GM18907 (cell line): Measurements from ENCODE around the gene ABRACL.
"Not testable (repeated sequence)": the region's sequence is repeated elsewhere in the genome, so short reads cannot be mapped to it uniquely, and the experiment has no call there.

Experiments
- ATAC-seq: cut with Tn5 transposase; IDR thresholded peaks from one replicate; pipeline ENCODE4 v1.9.1; 2021; ENCODE audit warnings: mild to moderate bottlenecking, moderate library complexity; ENCODE audit not compliant: unreplicated experiment

Gene ABRACL, protein sequence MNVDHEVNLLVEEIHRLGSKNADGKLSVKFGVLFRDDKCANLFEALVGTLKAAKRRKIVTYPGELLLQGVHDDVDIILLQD

DNA sequence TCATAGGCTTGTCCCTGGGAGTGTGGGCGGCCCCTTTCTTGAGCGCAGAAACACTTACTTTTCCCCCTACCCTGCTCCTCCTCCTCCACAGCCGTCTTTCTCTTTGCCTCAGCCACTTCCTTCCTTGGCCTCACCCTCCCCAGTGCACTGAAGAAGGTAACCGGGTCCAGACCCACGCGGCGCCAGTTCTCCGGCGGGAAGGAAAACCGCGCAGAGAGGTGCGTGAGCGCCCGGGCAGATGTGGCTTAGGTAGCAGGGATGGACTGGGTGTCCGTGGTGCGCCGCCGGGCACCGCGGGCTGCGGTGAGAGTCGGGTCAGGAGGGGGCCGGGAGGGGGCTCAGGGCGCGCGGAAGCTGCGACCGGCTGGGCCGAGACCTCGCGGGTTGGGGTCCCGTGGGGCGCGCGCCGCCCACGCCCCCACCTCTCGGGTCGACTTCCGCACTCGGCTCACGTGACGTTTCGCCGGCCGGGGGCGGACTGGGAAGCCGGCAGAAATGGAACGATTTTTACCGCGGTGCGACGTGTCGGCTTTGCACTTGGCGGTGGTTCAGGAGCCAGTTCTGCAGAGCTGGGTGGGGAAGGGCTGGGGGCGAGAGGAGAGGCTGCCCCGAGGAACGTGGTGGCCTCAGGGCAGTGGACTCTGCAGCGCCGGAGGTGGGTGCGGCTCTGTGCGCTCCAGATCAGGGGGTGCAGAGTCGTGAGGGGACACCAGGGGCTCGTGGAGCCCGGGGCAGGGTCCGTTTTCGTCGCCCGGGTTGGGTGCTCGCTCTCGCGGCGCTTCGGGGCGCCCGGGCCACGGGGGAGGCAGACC, at the start of gene ABRACL:
TSS of gene ABRACL (plus strand) at position 88 of the 812 bp plus-strand sequence. CDS start 5,416 bp downstream, outside the sequence.
- peak; percentile 69 for ATAC-seq

DNA sequence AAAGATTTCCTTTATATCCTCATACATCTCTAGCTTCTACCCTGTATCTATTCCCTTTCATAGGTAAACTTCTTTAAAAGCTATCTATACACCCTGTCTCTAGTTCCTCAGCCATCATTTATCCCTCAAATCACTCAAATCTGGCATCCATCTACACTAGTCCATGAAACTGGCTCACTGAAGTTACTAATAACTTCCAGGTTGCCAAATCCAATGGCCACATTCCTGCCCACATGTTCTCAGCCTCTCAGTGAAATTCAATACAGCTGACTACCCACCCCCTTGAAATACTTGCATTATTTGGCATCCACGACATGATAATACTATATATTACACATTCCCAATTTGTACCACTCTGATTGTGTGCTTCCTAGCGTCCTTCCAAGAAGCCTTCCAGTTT, 49.2 kb upstream of the ABRACL start:
- no peak for ATAC-seq

DNA sequence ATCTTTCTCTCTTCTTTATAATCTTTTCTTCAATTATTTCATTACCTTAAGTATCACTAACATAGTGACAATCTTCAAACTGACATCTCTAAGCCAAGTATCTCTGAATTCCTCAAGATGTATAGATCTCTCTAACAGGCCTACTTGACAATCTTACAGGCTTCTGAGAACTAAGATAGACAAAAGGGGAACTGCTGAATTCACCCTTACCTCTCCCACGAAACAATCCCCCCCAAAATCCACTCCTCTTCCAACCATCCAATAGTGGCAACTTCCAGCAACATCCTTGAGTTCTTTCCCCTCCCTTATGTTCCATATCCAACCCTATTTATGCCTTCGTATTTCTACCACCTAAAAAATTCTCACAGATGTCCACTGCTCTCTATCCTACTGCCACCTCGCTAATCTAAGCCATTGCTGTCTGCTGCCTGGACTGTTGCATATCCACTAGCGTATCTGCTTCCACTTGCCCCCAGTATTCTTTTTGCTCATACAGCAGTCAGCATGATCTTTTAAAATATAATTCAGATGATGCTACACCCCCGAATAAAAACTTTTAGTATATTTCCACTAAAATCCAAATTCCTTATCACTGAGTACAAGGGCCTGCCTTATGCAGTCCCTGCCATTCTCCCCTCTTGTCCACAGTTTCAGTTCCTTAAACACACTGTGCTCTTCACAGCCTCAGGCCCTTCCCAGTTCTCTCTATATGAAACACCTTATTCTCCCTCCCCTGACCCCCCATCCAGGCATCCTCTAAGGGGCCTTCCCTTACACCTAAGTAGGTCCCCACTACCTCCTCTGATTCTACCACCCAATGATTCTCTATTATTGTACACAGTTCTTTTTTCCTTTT, 48.5 kb upstream of the ABRACL start:
- peak; percentile 60 for ATAC-seq

DNA sequence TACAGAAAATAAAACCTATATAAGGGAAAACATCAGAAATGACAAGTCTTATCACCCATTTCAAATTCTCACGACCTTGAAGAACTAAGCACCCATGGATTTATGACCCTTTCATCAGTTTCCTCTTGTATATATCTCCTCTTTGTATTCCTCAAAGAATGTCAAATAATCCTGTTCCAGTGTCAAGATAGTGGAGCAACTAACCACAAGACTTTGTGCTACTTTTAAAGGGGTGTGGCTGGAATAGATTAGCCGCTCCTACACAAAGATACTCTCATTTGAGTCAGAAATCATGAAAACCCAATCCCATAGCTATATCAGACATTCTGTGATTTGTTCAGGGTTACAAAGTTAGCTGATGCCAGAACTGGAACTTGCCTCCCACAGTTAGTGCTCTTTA, 47.1 kb upstream of the ABRACL start:
- no peak for ATAC-seq

DNA sequence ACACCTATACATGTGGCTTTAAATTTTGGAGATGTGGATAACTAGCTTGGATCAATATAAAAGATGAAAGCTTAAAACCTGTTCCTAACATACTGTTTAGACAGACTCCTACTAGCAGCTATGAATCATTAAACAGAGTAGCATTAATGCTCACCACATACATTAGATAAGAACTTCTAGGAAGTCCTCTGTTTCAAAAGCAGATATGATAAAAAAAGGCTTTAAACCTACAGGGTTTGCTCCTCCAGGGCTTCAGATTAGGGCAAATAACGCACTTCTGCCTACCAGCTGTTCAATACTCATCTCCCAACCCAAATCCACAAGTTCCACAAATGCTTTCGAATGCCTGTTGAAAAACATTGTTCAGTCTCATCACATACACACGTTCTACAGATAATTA, 42.0 kb upstream of the ABRACL start:
- ATAC-seq: no peak

DNA sequence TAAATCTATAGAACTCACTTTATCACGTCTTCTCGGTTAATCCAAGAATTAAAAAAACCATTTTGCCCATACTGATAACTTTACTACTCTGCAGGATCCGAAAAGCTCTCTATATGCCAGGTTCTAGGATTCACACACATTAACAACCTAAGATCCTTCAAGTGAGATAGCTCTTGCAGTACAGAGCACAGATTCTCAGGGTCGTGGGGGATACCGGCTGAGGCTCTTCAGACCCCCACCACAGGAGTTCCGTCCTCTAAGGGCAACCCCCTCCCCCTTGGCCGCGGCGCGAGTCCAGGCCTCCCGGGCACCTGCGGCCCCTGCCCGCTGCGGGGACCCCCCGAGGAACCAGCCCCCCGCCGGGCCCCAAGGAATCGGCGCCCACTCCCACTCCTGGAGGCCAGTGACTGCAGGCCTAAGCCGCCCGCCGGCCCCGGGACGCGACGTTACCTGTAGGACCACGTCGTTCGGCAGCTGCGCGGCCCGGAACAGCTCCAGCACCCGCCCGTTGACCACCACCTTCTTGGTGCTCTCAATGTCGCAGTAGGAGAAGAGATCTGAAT, 41.4 kb upstream of the ABRACL start:
- ATAC-seq: peak; percentile 2

DNA sequence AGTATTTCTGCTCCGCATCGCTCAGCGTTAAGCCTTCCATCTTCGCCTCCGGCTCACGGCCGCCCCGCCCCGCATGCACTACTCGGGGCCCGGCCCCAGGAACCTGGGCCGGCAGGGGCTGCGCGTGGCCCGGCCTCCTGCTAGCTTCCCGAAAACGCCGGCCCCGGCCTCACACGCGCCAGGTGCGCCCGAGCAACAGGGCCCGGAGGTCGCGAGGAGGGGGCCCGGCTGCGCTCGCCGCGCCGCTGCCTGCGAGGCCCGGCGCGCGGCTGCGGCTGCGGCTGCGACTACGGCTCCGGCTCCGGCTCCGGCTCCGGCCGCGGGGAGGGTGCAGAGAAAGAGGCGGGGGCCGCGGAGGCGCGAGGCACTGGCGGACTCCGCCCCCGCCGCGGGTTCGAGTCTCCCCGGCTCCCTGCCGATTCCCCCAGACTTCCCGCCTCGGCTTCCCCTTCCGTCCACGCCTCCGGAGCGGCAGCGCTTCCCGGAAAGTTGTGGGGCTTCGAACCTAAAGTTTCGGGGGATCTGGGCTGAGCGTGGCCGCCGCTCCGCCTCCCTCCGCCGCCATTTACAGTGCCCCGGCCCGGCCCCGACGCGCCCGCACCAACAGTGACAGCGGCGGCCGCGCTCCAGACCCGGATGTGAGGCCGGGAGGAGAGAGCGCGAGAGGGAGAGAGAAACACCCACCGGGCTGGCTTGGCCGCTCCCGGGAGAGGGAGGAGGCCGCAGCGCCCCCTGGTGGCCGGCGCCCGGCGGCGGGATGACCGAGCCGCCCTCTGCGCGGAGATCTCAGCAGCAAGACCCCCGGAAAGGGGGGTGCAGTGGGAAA, 40.7 kb upstream of the ABRACL start, which contains the start of gene REPS1:
TSS of gene REPS1 (minus strand) at position 611 of the 826 bp plus-strand sequence. CDS start at position 40, 571 bp downstream.
- ATAC-seq: peak; percentile 94

DNA sequence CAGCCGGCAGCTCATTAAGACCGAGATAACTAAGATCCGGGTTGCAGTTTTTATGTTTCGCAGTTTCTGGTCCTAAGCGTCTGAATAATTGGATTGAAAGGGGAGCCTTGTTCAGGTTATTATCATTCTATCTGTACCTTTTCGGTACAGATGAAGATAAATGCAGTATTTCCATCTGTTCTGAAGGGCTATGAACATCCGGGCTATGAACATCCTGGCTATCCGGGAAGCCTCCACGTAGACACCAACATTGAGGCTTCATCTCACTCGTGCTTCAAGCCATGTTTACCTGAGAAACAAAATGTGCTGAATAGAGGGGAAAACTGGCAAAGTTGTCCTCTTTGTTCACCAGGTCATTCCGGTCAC, 40.1 kb upstream of the ABRACL start:
- peak; percentile 17 for ATAC-seq

DNA sequence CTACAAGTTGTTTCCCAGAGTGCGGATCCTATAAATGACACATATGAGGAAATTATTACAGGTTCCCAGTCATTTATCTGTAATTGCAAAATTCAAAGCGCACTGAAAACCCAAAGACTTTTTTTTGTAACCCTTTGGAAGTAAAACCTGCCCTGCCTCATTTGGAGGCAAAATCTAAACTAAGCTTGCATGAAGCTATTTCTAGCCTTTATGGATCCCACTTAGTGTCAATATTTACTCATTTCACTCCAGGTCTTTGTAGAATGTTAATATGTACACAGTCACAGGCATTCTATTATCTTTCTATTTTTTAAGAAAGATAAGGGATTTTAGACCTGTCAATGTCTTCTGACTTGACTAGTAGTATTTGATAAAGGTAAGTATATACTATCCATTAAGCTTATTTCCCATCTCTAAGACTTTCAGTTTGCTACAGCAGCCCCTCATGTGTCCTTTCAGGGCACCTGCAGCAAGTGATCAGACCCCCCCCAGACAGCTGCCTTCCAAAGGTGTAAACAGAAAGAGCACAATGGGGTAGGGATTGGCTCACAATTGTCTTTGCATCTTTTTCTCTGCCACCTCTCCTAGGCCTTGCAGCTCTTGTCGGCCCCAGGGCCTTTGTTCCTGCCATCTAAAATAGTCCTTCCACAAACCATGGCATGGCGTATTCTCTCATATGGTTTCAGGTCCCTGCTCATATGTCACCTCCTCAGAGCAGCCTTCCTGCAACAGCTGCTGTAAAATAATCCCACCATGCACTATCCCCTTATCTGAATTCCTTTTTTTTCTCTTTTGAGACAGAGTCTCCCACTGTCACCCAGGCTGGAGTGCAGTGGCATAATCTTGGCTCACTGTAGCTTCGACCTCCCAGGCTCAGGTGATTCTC, 39.2 kb upstream of the ABRACL start:
- ATAC-seq: no peak

DNA sequence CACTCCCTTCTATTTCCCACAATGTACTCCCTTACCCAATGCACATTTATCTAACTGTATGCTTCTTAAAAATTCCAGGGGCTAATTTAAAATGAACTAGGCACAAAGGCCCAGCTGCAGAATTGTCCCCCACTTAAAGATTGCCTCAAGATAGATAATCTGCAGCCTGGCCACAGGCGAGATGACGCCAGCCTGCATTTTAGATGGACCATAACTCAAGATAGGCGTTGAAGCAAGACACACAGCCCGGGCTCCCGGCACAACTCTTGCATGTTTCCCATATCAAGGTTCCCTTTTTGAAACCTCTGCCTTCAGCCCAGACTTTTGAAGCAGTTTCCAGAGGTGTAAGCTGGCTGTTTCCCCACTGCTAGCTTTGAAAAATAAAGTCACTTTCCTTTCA, 37.3 kb upstream of the ABRACL start:
- no peak for ATAC-seq

DNA sequence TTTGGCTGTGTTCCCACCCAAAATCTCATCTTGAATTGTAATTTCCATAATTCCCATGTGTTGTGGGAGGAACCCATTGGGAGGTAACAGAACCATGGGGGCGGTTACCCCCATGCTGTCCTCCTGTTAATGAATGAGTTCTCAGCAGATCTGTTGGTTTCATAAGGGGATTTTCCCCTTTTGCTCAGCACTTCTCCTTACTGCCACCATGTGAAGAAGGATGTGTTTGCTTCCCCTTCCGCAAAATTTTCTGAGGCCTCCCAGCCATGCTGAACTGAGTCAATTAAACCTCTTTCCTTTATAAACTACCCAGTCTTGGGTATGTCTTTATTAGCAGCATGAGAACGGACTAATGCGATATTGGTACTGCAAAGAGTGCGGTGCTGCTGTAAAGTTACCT, 35.6 kb upstream of the ABRACL start:
- not testable (repeated sequence) for ATAC-seq

DNA sequence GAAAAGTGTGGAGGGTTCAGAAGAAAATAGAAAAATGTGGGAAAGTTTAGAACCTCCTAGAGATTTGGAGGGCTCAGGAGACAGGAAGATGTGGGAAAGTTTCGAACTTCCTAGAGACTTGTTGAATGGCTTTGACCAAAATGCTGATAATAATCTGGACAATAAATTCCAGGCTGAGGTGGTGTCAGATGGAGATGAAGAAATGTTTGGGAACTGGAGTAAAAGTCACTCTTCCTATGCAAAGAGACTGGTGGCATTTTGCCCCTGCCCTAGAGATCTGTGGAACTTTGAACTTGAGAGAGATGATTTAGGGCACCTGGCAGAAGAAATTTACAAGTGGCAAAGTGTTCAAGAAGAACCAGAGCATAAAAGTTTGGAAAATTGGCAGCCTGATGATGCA, 35.1 kb upstream of the ABRACL start:
- ATAC-seq: not testable (repeated sequence)

DNA sequence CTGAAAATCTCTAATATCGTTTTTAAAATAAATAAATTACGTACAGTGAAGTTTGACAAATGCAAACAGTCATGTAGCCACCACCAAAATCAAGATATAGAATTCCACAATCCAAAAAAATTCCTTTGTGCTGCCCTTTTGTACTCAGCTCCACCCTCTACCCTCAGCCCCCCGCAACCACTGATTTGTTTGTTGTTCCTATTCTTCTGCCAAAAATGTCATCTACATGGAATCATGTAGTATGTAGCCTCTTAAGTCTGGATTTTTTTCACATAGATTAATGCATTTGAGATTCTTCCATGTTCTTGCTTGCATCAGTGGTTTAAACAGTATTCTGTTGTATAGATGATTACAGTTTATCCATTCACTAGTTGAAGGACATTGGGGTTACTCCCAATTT, 32.0 kb upstream of the ABRACL start:
- no peak for ATAC-seq

DNA sequence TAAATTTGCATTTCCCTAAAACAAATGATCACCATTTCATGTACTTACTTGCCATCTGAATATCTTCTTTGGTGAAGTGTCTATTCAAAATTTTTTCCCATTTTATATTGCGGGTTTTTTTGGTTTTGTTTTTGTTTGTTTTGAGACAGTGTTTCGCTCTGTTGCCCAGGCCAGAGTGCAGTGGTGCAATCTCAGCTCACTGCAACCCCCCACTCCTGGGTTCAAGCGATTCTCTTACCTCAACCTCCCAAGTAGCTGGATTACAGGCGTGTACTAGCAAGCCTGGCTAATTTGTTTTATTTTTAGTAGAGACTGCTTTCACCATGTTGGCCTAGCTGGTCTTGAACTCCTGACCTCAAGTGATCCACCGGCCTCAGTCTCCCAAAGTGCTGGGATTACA, 31.4 kb upstream of the ABRACL start:
- ATAC-seq: no peak

DNA sequence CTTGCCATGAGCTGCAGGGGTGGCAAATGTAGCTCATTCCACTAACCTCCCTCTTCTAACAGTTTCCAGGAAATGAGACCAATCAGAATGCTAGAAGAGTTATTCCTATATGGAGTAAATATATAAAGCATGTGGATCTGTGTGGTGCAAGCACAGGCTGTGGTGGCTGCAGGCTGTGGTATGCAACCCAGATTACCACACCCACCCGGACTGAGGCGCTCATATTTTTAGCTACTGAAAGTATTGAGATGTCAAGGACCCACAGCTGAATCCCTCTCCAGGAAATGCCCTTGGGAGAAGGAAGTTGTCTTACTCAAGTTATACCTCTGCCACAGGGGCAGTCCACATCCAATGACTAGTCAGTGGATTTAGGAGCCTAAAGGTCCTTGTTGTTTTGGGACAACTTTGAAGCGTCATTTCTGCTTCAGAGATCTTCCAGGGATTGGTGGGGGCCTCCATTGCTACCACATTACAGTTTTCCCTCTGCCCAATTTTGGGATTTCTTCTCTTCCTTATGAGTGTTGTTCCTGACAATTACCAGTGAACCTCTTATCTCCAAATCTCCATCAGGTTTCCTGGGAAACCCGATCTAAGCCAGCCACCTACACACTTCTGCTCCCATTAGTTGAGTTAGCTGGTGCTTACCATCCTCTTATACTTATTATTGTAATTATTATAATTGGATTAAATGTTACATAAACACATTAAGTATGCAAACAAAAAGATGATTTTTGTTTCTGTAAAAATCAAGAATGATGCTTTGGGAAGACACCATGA, 28.4 kb upstream of the ABRACL start:
- no peak for ATAC-seq

DNA sequence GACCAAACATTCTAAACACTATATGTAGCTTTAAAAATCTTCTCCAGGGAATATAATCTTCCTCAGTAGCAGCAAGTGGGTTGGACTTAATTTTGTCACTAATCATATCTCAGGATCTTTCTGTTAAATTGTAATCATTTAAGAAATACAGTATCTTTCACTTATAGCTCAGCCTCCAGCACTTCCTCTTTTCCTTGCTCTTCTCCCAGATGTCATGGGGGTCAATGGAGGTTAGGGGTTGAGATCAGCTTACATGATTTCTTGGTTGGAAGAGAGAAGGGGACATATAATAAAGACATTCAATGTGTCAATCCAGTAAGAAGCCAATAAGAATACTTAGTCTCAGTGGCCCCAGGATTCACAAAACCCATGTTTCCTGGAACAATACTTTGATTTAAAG, 24.8 kb upstream of the ABRACL start:
- ATAC-seq: no peak

DNA sequence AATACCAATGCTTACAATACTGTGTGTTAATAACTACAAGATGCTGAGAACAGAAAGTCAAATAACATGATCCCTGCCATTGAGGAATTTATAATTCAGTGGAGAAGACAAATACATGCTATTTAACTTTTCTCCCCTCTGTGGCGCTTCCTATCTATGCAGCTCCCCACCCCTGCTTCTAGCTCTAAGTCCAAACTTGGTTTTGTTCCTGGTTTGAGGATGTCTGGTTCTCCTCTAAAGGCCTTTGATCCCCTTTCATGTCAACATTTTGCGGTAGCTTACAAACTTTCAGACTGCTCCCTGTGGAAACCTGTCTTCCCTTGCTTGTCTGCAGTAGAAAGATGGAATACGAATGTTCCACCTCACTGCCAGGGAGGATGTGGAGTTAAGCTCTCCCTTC, 22.1 kb upstream of the ABRACL start:
- no peak for ATAC-seq

DNA sequence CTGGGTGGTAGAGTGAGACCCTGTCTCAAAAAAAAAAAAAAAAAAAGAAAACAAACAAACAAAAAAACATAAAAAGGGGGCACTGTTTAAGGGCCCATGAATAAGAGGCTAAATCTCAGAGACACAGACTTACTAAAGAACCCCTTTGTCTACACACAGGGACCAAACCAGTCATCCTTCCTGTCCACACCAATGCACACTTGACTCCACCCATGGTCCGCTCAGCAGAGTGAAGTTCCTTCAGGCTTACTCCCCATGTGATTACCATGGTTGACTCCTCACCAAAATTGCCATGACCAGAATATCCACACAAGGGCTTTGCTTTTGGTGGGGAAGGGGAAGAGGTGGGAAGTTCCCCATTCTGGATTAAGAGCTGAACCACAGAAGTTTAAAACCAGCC, 21.1 kb upstream of the ABRACL start:
- ATAC-seq: no peak

DNA sequence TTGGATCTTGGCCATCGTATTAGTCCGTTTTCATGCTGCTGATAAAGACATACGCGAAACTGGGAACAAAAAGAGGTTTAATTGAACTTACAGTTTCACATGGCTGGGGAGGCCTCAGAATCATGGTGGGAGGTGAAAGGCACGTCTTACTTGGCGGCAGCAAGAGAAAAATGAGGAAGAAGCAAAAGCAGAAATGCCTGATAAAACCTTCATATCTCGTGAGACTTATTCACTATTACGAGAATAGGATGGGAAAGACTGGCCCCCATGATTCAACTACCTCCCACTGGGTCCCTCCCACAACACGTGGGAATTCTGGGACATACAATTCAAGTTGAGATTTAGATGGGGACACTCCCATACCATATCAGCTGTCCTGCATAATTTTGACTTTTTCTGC, 20.4 kb upstream of the ABRACL start:
- no peak for ATAC-seq
